ENCODE data around the gene SLC4A2. TPM values are rescaled to one million over a fixed set of nuclear protein-coding genes. Genes with fewer than 3 reads are reported as not detected.

The SLC4A2 gene
- total and polyA plus RNA-seq, 12 donors, result 31.5 to 258 (median 151) TPM

- intact Hi-C loops (cut with DNase I), result no loop called here
- no peaks in the 10 kb centered on the region for H3K27me3 ChIP-seq
- H3K4me1 ChIP-seq (replicated peaks in 1 of 2), result peaks cover 23 to 35% of the 10 kb centered on the region in 2 donors
- no peak overlapping the region for H3K27ac ChIP-seq
- H3K36me3 ChIP-seq (replicated peaks in 1 of 2), result no peaks in the 10 kb centered on the region
- H3K9me3 ChIP-seq (replicated peaks in 1 of 3), result no peaks in the 10 kb centered on the region
- H3K4me3 ChIP-seq, result no peak overlapping the region
- no peak for DNase-seq
- no peak for TF ChIP-seq POLR2A (IDR thresholded peaks at IDR 0.05)
- TF ChIP-seq, protein P1, sequence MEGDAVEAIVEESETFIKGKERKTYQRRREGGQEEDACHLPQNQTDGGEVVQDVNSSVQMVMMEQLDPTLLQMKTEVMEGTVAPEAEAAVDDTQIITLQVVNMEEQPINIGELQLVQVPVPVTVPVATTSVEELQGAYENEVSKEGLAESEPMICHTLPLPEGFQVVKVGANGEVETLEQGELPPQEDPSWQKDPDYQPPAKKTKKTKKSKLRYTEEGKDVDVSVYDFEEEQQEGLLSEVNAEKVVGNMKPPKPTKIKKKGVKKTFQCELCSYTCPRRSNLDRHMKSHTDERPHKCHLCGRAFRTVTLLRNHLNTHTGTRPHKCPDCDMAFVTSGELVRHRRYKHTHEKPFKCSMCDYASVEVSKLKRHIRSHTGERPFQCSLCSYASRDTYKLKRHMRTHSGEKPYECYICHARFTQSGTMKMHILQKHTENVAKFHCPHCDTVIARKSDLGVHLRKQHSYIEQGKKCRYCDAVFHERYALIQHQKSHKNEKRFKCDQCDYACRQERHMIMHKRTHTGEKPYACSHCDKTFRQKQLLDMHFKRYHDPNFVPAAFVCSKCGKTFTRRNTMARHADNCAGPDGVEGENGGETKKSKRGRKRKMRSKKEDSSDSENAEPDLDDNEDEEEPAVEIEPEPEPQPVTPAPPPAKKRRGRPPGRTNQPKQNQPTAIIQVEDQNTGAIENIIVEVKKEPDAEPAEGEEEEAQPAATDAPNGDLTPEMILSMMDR (IDR thresholded peaks at IDR 0.05), result no peak
- WGBS, 4 donors, result 87 to 96% (median 90%) methylated on average over 3 to 6 of the region's 6 CpGs
These were observed 3.1 kb upstream of the SLC4A2 start for GRCh38 chr7:151056283-151056665.

- Histone ChIP-seq H3K27ac (no peak overlapping the region), H3K4me1 (replicated peaks in 1 of 2) (peaks cover 29 to 41% of the 10 kb centered on the region in 2 donors), H3K27me3 (no peaks in the 10 kb centered on the region), H3K36me3 (replicated peaks in 1 of 2) (no peaks in the 10 kb centered on the region), H3K4me3 (peak overlapping the region; percentile 12 to 98 (median 57)), H3K9me3 (replicated peaks in 1 of 3) (no peaks in the 10 kb centered on the region)
- DNase-seq, result peak in 1 of 7 donors; percentile 36
- no peak for TF ChIP-seq POLR2A (IDR thresholded peaks at IDR 0.05)
- TF ChIP-seq, protein P1 (IDR thresholded peaks at IDR 0.05), result no peak
- intact Hi-C loops (cut with DNase I), result no loop called here
- WGBS, 4 donors, result 18 to 44% (median 36%) methylated on average over 17 to 29 of the region's 29 CpGs
These were observed 2.5 kb upstream of the SLC4A2 start for GRCh38 chr7:151056666-151057505.

DNA sequence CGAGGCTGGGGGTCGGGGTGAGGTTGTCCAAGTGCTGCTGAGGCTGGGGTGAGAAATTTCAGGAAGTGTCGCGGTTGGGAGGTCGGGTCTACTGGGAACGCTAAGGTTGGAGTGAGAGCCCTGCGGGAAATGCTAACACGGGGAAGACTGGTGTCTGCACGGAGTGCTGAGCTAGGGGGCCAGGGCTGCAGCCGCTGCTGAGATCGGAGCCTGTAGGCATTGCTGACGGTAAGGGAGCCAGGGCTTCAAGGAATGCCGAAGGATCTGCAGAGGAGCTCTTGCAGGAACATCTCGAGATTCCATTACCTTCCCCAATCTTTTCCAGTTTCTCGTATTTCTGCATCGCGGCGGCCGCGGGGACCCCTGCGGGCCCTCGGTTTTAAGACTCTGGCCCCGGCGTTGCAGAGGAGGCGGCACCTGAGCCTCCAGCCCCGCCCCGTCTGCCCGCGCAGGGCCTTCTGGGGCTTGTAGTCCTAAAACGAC, 1.8 kb upstream of the SLC4A2 start, which contains the start of gene CDK5:
Gene CDK5 (minus strand): TSS at position 392 of the 483 bp plus-strand sequence. CDS start 49 bp downstream, at position 343.
- Histone ChIP-seq H3K27ac (peak within 1 kb of the TSS; percentile 92 to 96 (median 96)), H3K4me1 (replicated peaks in 1 of 2) (peaks cover 36 to 47% of the 10 kb centered on the region in 2 donors), H3K27me3 (no peaks in the 10 kb centered on the region), H3K9me3 (replicated peaks in 1 of 3) (no peaks in the 10 kb centered on the region), H3K36me3 (replicated peaks in 1 of 2) (no peaks in the 10 kb centered on the region), H3K4me3 (peak within 1 kb of the TSS; percentile 30 to 98 (median 90))
- peak in 1 of 7 donors; percentile 40 for DNase-seq
- intact Hi-C loops (cut with DNase I), result no loop called here
- no peak for TF ChIP-seq POLR2A (IDR thresholded peaks at IDR 0.05)
- TF ChIP-seq, protein P1 (IDR thresholded peaks at IDR 0.05), result no peak
- WGBS, 4 donors, result 0 to 1% (median 0%) methylated on average over 13 to 30 of the region's 30 CpGs

DNA sequence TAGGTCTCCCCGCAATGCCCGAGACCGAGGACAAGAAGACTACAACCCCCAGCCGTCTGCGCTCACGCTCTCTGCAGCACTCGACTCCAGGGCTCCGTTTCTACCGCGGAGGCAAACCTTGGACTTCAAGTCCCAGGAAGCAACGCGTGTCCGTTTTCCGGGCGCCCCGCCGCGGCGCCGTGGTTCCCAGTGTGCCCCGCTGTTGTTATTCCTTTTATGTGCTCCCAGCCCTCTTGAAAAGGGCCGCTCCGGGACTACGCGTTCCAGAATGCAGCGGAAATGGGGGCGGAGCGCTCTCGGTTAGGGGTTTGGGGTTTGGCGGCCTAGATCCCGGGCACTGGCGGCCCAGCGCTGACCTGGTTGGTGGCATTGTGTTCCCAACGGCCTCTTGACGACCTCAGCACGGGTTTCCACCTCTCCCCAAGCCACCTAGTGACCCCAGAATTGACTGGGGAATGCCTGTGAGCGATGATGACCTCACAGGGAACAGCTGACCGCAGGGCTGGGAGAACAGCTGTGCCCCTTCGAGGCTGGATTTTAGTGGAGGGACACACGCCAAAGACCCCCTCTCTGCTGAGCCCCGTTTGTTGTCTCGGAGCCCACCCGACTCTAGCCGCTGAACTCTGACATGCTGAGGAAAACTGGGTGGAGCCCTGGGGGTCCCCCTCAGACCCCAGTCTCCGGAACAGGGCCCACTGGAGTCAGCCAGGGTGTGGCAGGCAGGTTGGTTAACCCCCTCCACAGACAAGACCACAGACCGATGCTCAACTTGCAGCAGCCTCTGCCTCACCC, 1.2 kb upstream of the SLC4A2 start:
- TF ChIP-seq POLR2A (IDR thresholded peaks at IDR 0.05), result peak; percentile 45 to 93
- TF ChIP-seq, protein P1 (IDR thresholded peaks at IDR 0.05), result no peak
- WGBS, 4 donors, result 0 to 2% (median 1%) methylated on average over 12 to 46 of the region's 46 CpGs
- H3K36me3 ChIP-seq (replicated peaks in 1 of 2), result no peaks in the 10 kb centered on the region
- H3K4me1 ChIP-seq (replicated peaks in 1 of 2), result peaks cover 40 to 53% of the 10 kb centered on the region in 2 donors
- H3K9me3 ChIP-seq (replicated peaks in 1 of 3), result no peaks in the 10 kb centered on the region
- peak overlapping the region; percentile 92 to 96 (median 96) for H3K27ac ChIP-seq
- no peaks in the 10 kb centered on the region for H3K27me3 ChIP-seq
- intact Hi-C loops (cut with DNase I), result no loop called here
- DNase-seq, result peak; percentile 97 to 100 (median 99)
- H3K4me3 ChIP-seq, result peak overlapping the region in 2 of 4 donors; percentile 95 to 98
